HCT116 (cell line): ENCODE measurements around the gene SKP2. TPM values are rescaled to one million over a fixed set of nuclear protein-coding genes. Genes with fewer than 3 reads are reported as not detected.

Source experiments
- ATAC-seq: fragments of 200-7000 bp; cut with Tn5 transposase; 2 replicates; pipeline ENCODE4 v1.9.1; 2020; ENCODE audit warnings: mild to moderate bottlenecking, moderate library complexity
- BruUV-seq: library from RNA; stranded (reverse); fragments of 400-500 nt; replicated peaks from 2 replicates; lab custom pipeline; 2021; lab: Mats Ljungman, UMichigan
- CTCF ChIA-PET: fragments of 300-600 bp; sonication (Branson Sonifier 250); formaldehyde crosslinking; loops from one replicate; lab custom pipeline; 2021; ENCODE audit warnings: antibody characterized with exemption; lab: Charles Lee
- POLR2A ChIA-PET: fragments of 300-600, 350-600 bp; sonication (Branson Sonifier 250); formaldehyde crosslinking; loops from one replicate; lab custom pipeline; 2021; ENCODE audit warnings: antibody characterized with exemption; lab: Charles Lee
- RAD21 ChIA-PET, 2 experiments: fragments of 300-600 bp; sonication (Branson Sonifier 250); formaldehyde crosslinking; loops; one replicate each; lab custom pipeline; 2023; ENCODE audit warnings: low total read pairs in 2 of 2; ENCODE audit not compliant: uncharacterized antibody in 2 of 2, unreplicated experiment in 2 of 2, low non-redundant PET in 1 of 2; lab: Charles Lee
- DNase-seq: peaks from one replicate; pipeline ENCODE4 v3.0.0-alpha.2; 2010; ENCODE audit warnings: low read depth, low spot score
- H2AFZ ChIP-seq: fragments of 200-600 bp; shearing (Covaris generic), sonication (generic); 2 replicates; pipeline ENCODE4 v1.6.1; 2017; ENCODE audit warnings: low read depth, mixed run types, mixed read lengths, antibody characterized with exemption, low read length; ENCODE audit not compliant: poor library complexity, severe bottlenecking
- H3K27ac ChIP-seq: 2 replicates; pipeline ENCODE4 v1.5.1; 2012; ENCODE audit warnings: low read depth, low read length
- H3K27me3 ChIP-seq: fragments of 200-600 bp; sonication (generic); 2 replicates; pipeline ENCODE4 v1.6.1; 2016; ENCODE audit warnings: mixed run types, low read length, mixed read lengths; ENCODE audit not compliant: insufficient read depth
- H3K36me3 ChIP-seq, 2 experiments: fragments of 200-500 bp in 1 of 2; fragments of 200-600 bp in 1 of 2; sonication (Bioruptor generic) in 1 of 2; sonication (generic) in 1 of 2; 2 replicates each; pipeline versions ENCODE4 v1.5.1 to v1.6.1; 2014 to 2016; ENCODE audit warnings: low read length in 2 of 2, inconsistent platforms in 1 of 2, mixed read lengths in 1 of 2, mixed run types in 1 of 2; ENCODE audit not compliant: insufficient read depth in 2 of 2, control insufficient read depth in 1 of 2
- H3K4me1 ChIP-seq, 2 experiments: fragments of 200-600 bp in 1 of 2; sonication (generic) in 1 of 2; 2 replicates each; pipeline versions ENCODE4 v1.5.1 to v1.6.1; 2012 to 2017; ENCODE audit warnings: low read length in 2 of 2, inconsistent platforms in 1 of 2, mild to moderate bottlenecking in 1 of 2, mixed read lengths in 1 of 2, mixed run types in 1 of 2, moderate library complexity in 1 of 2; ENCODE audit not compliant: insufficient read depth in 2 of 2, control insufficient read depth in 1 of 2
- H3K4me2 ChIP-seq: fragments of 200-600 bp; sonication (generic); 2 replicates; pipeline ENCODE4 v1.6.1; 2017; ENCODE audit warnings: mixed run types, low read length, mixed read lengths
- H3K4me3 ChIP-seq, 2 experiments: fragments of 200-600 bp in 1 of 2; sonication (generic) in 1 of 2; replicated peaks in 1 of 2; 2 replicates each; pipeline ENCODE4 v1.5.1; 2011 to 2016; ENCODE audit warnings: low read length in 2 of 2, control low read depth in 1 of 2, low read depth in 1 of 2, mild to moderate bottlenecking in 1 of 2, mixed read lengths in 1 of 2, mixed run types in 1 of 2
- H3K79me2 ChIP-seq: fragments of 200-600 bp; sonication (generic); 2 replicates; pipeline ENCODE4 v1.6.1; 2017; ENCODE audit warnings: mild to moderate bottlenecking, mixed run types, low read length, moderate library complexity, mixed read lengths; ENCODE audit not compliant: insufficient read depth
- H3K9ac ChIP-seq: fragments of 200-600 bp; sonication (generic); 2 replicates; pipeline ENCODE4 v1.6.1; 2016; ENCODE audit warnings: low read length, mixed read lengths
- H3K9me2 ChIP-seq: fragments of 200-600 bp; sonication (generic), shearing (Covaris generic); 2 replicates; pipeline ENCODE4 v1.6.1; 2017; ENCODE audit warnings: mixed run types, mild to moderate bottlenecking, moderate library complexity; ENCODE audit not compliant: insufficient read depth
- H3K9me3 ChIP-seq, 2 experiments: fragments of 200-500 bp in 1 of 2; fragments of 200-600 bp in 1 of 2; sonication (Bioruptor generic) in 1 of 2; sonication (generic) in 1 of 2; 2 replicates each; pipeline ENCODE4 v1.6.1; 2014 to 2017; ENCODE audit warnings: low read length in 2 of 2, mixed read lengths in 2 of 2, inconsistent platforms in 1 of 2, low read depth in 1 of 2, mild to moderate bottlenecking in 1 of 2, mixed run types in 1 of 2, moderate library complexity in 1 of 2; ENCODE audit not compliant: control insufficient read depth in 1 of 2, insufficient read depth in 1 of 2
- H4K20me1 ChIP-seq: fragments of 200-600 bp; sonication (generic), shearing (Covaris generic); 2 replicates; pipeline ENCODE4 v1.6.1; 2017; ENCODE audit warnings: mixed run types, mild to moderate bottlenecking, moderate library complexity; ENCODE audit not compliant: insufficient read depth
- CEBPB ChIP-seq: IDR thresholded peaks from 2 replicates; pipeline ENCODE4 v1.6.1; 2012; ENCODE audit warnings: low read depth
- CTCF ChIP-seq, 3 experiments: fragments of 200-600 bp in 1 of 3; sonication (generic) in 1 of 3; IDR thresholded peaks in 2 of 3; conservative IDR thresholded peaks in 1 of 3; 2 replicates each; pipeline ENCODE4 v1.5.1; 2012 to 2017; ENCODE audit warnings: low read depth in 2 of 3, low read length in 2 of 3, antibody characterized with exemption in 1 of 3, borderline replicate concordance in 1 of 3, control low read depth in 1 of 3, mild to moderate bottlenecking in 1 of 3, mixed read lengths in 1 of 3, mixed run types in 1 of 3, moderate library complexity in 1 of 3; ENCODE audit not compliant: insufficient read depth in 1 of 3
- EZH2 ChIP-seq: fragments of 200-600 bp; sonication (generic); IDR thresholded peaks from 2 replicates; pipeline ENCODE4 v1.6.1; 2017; ENCODE audit warnings: antibody characterized with exemption, mixed run types
- EZH2phosphoT487 ChIP-seq: fragments of 200-600 bp; IDR thresholded peaks from 2 replicates; pipeline ENCODE4 v1.6.1; 2018; ENCODE audit warnings: antibody characterized with exemption, borderline replicate concordance
- FOSL1 ChIP-seq: IDR thresholded peaks from 2 replicates; pipeline ENCODE4 v1.6.1; 2012; ENCODE audit warnings: low read depth
- JUND ChIP-seq: IDR thresholded peaks from 2 replicates; pipeline ENCODE4 v1.6.1; 2012
- POLR2A ChIP-seq: IDR thresholded peaks from 2 replicates; pipeline ENCODE4 v1.7.0; 2011; ENCODE audit warnings: borderline replicate concordance; ENCODE audit not compliant: insufficient read depth, insufficient read length; ENCODE audit errors: extremely low read depth
- RAD21 ChIP-seq: IDR thresholded peaks from 2 replicates; pipeline ENCODE4 v1.6.1; 2012; ENCODE audit warnings: low read depth, mild to moderate bottlenecking
- REST ChIP-seq: IDR thresholded peaks from 2 replicates; pipeline ENCODE4 v1.6.1; 2012; ENCODE audit warnings: low read depth
- SIN3A ChIP-seq: IDR thresholded peaks from 2 replicates; pipeline ENCODE4 v1.6.1; 2012; ENCODE audit warnings: low read depth
- SRF ChIP-seq: IDR thresholded peaks from 2 replicates; pipeline ENCODE4 v1.6.1; 2012; ENCODE audit warnings: low read depth
- TCF7L2 ChIP-seq: IDR thresholded peaks from 2 replicates; pipeline ENCODE4 v1.7.0; 2011; ENCODE audit warnings: borderline replicate concordance, inconsistent platforms; ENCODE audit not compliant: insufficient read depth, insufficient read length; ENCODE audit errors: extremely low read depth
- YY1 ChIP-seq: IDR thresholded peaks from 2 replicates; pipeline ENCODE4 v1.6.1; 2011; ENCODE audit warnings: low read length, low read depth, moderate library complexity, mild to moderate bottlenecking; ENCODE audit not compliant: insufficient replicate concordance; ENCODE audit errors: extremely low read depth
- ZBTB33 ChIP-seq: IDR thresholded peaks from 2 replicates; pipeline ENCODE4 v1.6.1; 2011; ENCODE audit warnings: mild to moderate bottlenecking, low read length, moderate library complexity; ENCODE audit not compliant: insufficient replicate concordance; ENCODE audit errors: extremely low read depth
- intact Hi-C: fragments of 100-400 bp; cut with micrococcal nuclease; formaldehyde crosslinking; loops from 2 replicates; pipeline ENCODE4 v1.10.0; 2022
- total RNA-seq: library from RNA; stranded (reverse); gene quantifications from one replicate; pipeline ENCODE4 v1.2.1, GENCODE V29; 2021; ENCODE audit not compliant: unreplicated experiment
- TF ChIP-seq, protein P1 (sequence below): IDR thresholded peaks from 2 replicates; pipeline ENCODE4 v1.6.1; 2012
- TF ChIP-seq, protein P2 (sequence below): IDR thresholded peaks from 2 replicates; pipeline ENCODE4 v1.6.1; 2012

The SKP2 gene
- total RNA-seq, 1 experiment from 2014 or later: 44.3 TPM

- no peak overlapping the region for H2AFZ ChIP-seq
- no peak overlapping the region for H3K4me3 ChIP-seq
- no TSS peak for BruUV-seq
- H3K27ac ChIP-seq: no peak overlapping the region
- H3K9me3 ChIP-seq: no peaks in the 10 kb centered on the region
- H3K4me2 ChIP-seq: no peak overlapping the region
- H3K79me2 ChIP-seq: no peaks in the 10 kb centered on the region
- ChIA-PET CTCF (no interaction called here), RAD21 (no interaction called here), POLR2A (no interaction called here)
- intact Hi-C loops: no loop called here
- H3K9me2 ChIP-seq: no peaks in the 10 kb centered on the region
- H3K9ac ChIP-seq: no peak overlapping the region
- TF ChIP-seq CEBPB (no peak), EZH2 (no peak), EZH2phosphoT487 (no peak), YY1 (no peak), POLR2A (no peak), RAD21 (no peak), SRF (no peak), REST (no peak), SIN3A (no peak), TCF7L2 (no peak), FOSL1 (no peak), JUND (no peak), ZBTB33 (no peak), CTCF (IDR thresholded peaks at IDR 0.05 in 2 of 3, conservative IDR thresholded peaks at IDR 0.05 in 1 of 3; ENCODE audit: borderline replicate concordance in 1 of 3, insufficient read depth in 1 of 3, low read depth in 2 of 3, low read length in 2 of 3) (no peak)
- TF ChIP-seq, protein P1, sequence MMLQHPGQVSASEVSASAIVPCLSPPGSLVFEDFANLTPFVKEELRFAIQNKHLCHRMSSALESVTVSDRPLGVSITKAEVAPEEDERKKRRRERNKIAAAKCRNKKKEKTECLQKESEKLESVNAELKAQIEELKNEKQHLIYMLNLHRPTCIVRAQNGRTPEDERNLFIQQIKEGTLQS: no peak
- TF ChIP-seq, protein P2, sequence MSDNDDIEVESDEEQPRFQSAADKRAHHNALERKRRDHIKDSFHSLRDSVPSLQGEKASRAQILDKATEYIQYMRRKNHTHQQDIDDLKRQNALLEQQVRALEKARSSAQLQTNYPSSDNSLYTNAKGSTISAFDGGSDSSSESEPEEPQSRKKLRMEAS: no peak
- DNase-seq: no peak
- no peaks in the 10 kb centered on the region for H3K27me3 ChIP-seq
- no peaks in the 10 kb centered on the region for H3K4me1 ChIP-seq
- H4K20me1 ChIP-seq: no peaks in the 10 kb centered on the region
- no peak for ATAC-seq
- no peaks in the 10 kb centered on the region; a peak in 2 of 4 replicates for H3K36me3 ChIP-seq
These were observed 70.7 kb downstream of the SKP2 start for GRCh38 chr5:36222620-36223019.
